Measurements from ENCODE around the gene ST3GAL5. TPM values are rescaled to one million over a fixed set of nuclear protein-coding genes. Genes with fewer than 3 reads are reported as not detected.

The ST3GAL5 gene
- polyA plus RNA-seq, 1 of the 3 experiments (the other 2 are of a cell fraction): 37.6 TPM

DNA sequence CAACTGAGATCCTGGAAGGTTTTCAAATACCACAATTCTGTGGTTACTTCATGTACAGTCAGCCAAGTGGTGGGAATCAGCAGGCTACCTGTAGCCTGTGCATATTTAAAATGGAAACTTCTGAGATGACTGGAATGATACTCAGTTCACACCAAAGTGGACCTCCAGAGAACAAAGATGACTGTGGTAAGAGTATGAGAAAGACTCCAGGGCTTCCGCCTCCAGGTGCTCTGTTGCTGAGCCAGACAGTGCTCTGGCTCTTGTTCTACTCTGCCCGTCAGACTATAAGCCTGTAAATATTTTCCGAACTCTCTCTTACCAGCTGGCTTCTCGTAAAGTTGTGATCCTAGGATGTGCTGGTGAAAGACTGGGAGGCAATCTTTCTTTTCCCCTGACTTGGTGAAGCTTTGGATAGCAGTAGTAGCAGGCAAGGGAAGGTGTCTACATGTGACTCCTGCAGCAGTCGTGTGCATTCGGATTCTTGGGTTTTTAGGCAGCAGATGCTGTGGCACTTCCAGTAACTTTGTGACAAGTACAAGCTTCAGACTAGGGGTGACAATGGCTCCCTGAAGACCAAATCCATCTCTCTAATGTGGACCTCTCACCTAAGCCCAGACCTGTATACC lies 23.1 kb downstream of the ST3GAL5 start:
- Histone ChIP-seq H3K9me2 (no peaks in the 10 kb centered on the region), H3K9ac (no peak overlapping the region), H3K79me2 (ENCODE audit: insufficient read depth) (0 out of 2 replicates have a peak, but pooled peaks cover 4% of the 10 kb centered on the region), H3K4me3 (ENCODE audit: low read depth in 2 of 2, low read length in 1 of 2) (no peak overlapping the region), H3K36me3 (replicated peaks in 1 of 2; ENCODE audit: control insufficient read depth in 1 of 2, insufficient read depth in 2 of 2, low read length in 1 of 2) (peaks cover 21 to 23% of the 10 kb centered on the region in 2 experiments), H3K27ac (ENCODE audit: low read depth in 2 of 2, low read length in 1 of 2) (no peak overlapping the region), H3K4me2 (no peak overlapping the region), H3K27me3 (ENCODE audit: insufficient read depth) (no peaks in the 10 kb centered on the region), H3K9me3 (no peaks in the 10 kb centered on the region), H2AFZ (ENCODE audit: low read depth) (no peak overlapping the region), H4K20me1 (ENCODE audit: insufficient read depth) (no peaks in the 10 kb centered on the region), H3K4me1 (ENCODE audit: control insufficient read depth in 1 of 2, insufficient read depth in 2 of 2, low read depth in 1 of 2, low read length in 1 of 2) (0 out of 4 replicates have a peak, but pooled peaks cover 0 to 3% of the 10 kb centered on the region in 2 experiments), H3F3A (replicated peaks; ENCODE audit: insufficient read depth) (peaks cover 8% of the 10 kb centered on the region)
- TF ChIP-seq JUND (IDR thresholded peaks at IDR 0.05): no peak
- TF ChIP-seq, protein P1, sequence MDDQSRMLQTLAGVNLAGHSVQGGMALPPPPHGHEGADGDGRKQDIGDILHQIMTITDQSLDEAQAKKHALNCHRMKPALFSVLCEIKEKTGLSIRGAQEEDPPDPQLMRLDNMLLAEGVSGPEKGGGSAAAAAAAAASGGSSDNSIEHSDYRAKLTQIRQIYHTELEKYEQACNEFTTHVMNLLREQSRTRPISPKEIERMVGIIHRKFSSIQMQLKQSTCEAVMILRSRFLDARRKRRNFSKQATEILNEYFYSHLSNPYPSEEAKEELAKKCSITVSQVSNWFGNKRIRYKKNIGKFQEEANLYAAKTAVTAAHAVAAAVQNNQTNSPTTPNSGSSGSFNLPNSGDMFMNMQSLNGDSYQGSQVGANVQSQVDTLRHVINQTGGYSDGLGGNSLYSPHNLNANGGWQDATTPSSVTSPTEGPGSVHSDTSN (IDR thresholded peaks at IDR 0.05): no peak
- TF ChIP-seq FOXM1 (IDR thresholded peaks at IDR 0.05; ENCODE audit: low read depth): no peak
- no peak for TF ChIP-seq MEF2A (IDR thresholded peaks at IDR 0.05; ENCODE audit: borderline replicate concordance, low read depth)
- TF ChIP-seq, protein P2, sequence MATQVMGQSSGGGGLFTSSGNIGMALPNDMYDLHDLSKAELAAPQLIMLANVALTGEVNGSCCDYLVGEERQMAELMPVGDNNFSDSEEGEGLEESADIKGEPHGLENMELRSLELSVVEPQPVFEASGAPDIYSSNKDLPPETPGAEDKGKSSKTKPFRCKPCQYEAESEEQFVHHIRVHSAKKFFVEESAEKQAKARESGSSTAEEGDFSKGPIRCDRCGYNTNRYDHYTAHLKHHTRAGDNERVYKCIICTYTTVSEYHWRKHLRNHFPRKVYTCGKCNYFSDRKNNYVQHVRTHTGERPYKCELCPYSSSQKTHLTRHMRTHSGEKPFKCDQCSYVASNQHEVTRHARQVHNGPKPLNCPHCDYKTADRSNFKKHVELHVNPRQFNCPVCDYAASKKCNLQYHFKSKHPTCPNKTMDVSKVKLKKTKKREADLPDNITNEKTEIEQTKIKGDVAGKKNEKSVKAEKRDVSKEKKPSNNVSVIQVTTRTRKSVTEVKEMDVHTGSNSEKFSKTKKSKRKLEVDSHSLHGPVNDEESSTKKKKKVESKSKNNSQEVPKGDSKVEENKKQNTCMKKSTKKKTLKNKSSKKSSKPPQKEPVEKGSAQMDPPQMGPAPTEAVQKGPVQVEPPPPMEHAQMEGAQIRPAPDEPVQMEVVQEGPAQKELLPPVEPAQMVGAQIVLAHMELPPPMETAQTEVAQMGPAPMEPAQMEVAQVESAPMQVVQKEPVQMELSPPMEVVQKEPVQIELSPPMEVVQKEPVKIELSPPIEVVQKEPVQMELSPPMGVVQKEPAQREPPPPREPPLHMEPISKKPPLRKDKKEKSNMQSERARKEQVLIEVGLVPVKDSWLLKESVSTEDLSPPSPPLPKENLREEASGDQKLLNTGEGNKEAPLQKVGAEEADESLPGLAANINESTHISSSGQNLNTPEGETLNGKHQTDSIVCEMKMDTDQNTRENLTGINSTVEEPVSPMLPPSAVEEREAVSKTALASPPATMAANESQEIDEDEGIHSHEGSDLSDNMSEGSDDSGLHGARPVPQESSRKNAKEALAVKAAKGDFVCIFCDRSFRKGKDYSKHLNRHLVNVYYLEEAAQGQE (IDR thresholded peaks at IDR 0.05; ENCODE audit: low read depth, low read length): no peak
- TF ChIP-seq, protein P3, sequence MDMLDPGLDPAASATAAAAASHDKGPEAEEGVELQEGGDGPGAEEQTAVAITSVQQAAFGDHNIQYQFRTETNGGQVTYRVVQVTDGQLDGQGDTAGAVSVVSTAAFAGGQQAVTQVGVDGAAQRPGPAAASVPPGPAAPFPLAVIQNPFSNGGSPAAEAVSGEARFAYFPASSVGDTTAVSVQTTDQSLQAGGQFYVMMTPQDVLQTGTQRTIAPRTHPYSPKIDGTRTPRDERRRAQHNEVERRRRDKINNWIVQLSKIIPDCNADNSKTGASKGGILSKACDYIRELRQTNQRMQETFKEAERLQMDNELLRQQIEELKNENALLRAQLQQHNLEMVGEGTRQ (IDR thresholded peaks at IDR 0.05; ENCODE audit: borderline replicate concordance, low read depth, low read length): no peak
- TF ChIP-seq GABPA (IDR thresholded peaks at IDR 0.05; ENCODE audit: low read depth): no peak
- no peak for DNase-seq
- ChIA-PET POLR2A (no interaction called here), CTCF (interaction anchor here (0.7 to 3.4 kb wide), 7 partner anchors 20 to 215 kb away, joined by 3 to 13 read pairs (median 4); partner anchors contain the start of gene ST3GAL5)
- WGBS (ENCODE audit: low lambda C conversion rate): 97% methylated on average over 6 of the region's 6 CpGs

DNA sequence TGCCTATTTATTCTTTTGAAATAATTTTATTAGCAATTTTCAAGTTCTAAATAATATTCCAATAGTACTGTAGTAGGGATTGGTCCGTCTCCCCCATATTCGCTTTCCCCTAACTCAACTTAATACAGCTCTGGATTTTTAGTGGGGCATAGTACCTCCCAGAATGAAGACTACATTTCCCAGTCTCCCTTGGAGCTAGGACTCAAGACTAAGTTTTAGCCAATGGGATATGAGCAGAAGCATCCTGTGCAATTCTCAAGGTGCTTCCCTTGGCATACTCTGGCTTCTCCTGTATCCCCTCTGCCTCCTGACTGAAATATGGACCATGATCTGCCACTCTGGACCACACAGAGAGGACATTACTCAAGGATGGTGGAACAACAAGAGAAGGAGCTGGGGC lies 24.1 kb downstream of the ST3GAL5 start:
- H3K79me2 ChIP-seq (ENCODE audit: insufficient read depth): 0 out of 2 replicates have a peak, but pooled peaks cover 4% of the 10 kb centered on the region
- no peak overlapping the region for H3K27ac ChIP-seq (ENCODE audit: low read depth in 2 of 2, low read length in 1 of 2)
- 0 out of 4 replicates have a peak, but pooled peaks cover 0 to 3% of the 10 kb centered on the region in 2 experiments for H3K4me1 ChIP-seq (ENCODE audit: control insufficient read depth in 1 of 2, insufficient read depth in 2 of 2, low read depth in 1 of 2, low read length in 1 of 2)
- no peaks in the 10 kb centered on the region for H3K27me3 ChIP-seq (ENCODE audit: insufficient read depth)
- H3K4me2 ChIP-seq: no peak overlapping the region
- DNase-seq: no peak
- H3K36me3 ChIP-seq (replicated peaks in 1 of 2; ENCODE audit: control insufficient read depth in 1 of 2, insufficient read depth in 2 of 2, low read length in 1 of 2): peaks cover 23 to 24% of the 10 kb centered on the region in 2 experiments
- 93% methylated on average over 2 of the region's 2 CpGs for WGBS (ENCODE audit: low lambda C conversion rate)
- POLR2A ChIA-PET: no interaction called here
- H3F3A ChIP-seq (replicated peaks; ENCODE audit: insufficient read depth): peaks cover 8% of the 10 kb centered on the region
- H3K4me3 ChIP-seq (ENCODE audit: low read depth in 2 of 2, low read length in 1 of 2): no peak overlapping the region
- no peak overlapping the region for H3K9ac ChIP-seq
- H4K20me1 ChIP-seq (ENCODE audit: insufficient read depth): no peaks in the 10 kb centered on the region
- no peaks in the 10 kb centered on the region for H3K9me2 ChIP-seq
- no peak overlapping the region for H2AFZ ChIP-seq (ENCODE audit: low read depth)
- no peaks in the 10 kb centered on the region for H3K9me3 ChIP-seq
- CTCF ChIA-PET: interaction anchor here (1.2 to 3.4 kb wide), 5 partner anchors 24 to 216 kb away, joined by 3 to 13 read pairs (median 5); partner anchors contain the start of gene ST3GAL5
- TF ChIP-seq FOSL2 (IDR thresholded peaks at IDR 0.05; ENCODE audit: borderline replicate concordance, low read depth) (no peak), NRF1 (IDR thresholded peaks at IDR 0.05; ENCODE audit: low read depth, low read length) (no peak), YY1 (IDR thresholded peaks at IDR 0.05; ENCODE audit: low read depth) (no peak), NFIC (IDR thresholded peaks at IDR 0.05; ENCODE audit: borderline replicate concordance) (no peak), ELF1 (IDR thresholded peaks at IDR 0.05) (no peak), EZH2phosphoT487 (IDR thresholded peaks at IDR 0.05; ENCODE audit: borderline replicate concordance, low read depth) (no peak), FOXM1 (IDR thresholded peaks at IDR 0.05; ENCODE audit: low read depth) (no peak), EP300 (IDR thresholded peaks at IDR 0.05; ENCODE audit: borderline replicate concordance in 1 of 2, low read depth in 1 of 2, low read length in 1 of 2) (no peak), GABPA (IDR thresholded peaks at IDR 0.05; ENCODE audit: low read depth) (no peak), RCOR1 (IDR thresholded peaks at IDR 0.05; ENCODE audit: low read length) (no peak)
- TF ChIP-seq, protein P4, sequence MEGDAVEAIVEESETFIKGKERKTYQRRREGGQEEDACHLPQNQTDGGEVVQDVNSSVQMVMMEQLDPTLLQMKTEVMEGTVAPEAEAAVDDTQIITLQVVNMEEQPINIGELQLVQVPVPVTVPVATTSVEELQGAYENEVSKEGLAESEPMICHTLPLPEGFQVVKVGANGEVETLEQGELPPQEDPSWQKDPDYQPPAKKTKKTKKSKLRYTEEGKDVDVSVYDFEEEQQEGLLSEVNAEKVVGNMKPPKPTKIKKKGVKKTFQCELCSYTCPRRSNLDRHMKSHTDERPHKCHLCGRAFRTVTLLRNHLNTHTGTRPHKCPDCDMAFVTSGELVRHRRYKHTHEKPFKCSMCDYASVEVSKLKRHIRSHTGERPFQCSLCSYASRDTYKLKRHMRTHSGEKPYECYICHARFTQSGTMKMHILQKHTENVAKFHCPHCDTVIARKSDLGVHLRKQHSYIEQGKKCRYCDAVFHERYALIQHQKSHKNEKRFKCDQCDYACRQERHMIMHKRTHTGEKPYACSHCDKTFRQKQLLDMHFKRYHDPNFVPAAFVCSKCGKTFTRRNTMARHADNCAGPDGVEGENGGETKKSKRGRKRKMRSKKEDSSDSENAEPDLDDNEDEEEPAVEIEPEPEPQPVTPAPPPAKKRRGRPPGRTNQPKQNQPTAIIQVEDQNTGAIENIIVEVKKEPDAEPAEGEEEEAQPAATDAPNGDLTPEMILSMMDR (IDR thresholded peaks at IDR 0.05): no peak
- TF ChIP-seq, protein P5, sequence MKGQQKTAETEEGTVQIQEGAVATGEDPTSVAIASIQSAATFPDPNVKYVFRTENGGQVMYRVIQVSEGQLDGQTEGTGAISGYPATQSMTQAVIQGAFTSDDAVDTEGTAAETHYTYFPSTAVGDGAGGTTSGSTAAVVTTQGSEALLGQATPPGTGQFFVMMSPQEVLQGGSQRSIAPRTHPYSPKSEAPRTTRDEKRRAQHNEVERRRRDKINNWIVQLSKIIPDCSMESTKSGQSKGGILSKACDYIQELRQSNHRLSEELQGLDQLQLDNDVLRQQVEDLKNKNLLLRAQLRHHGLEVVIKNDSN (IDR thresholded peaks at IDR 0.05; ENCODE audit: borderline replicate concordance, low read depth): no peak
- TF ChIP-seq, protein P1 (IDR thresholded peaks at IDR 0.05): no peak
